Neuron (in vitro differentiated cells): Measurements from ENCODE around the gene INSIG2.

Experiments used
- H2AFZ ChIP-seq: one replicate; pipeline ENCODE4 v1.6.1; 2013; ENCODE audit warnings: low read depth, mild to moderate bottlenecking, inconsistent platforms, low read length, moderate library complexity
- H3K27me3 ChIP-seq: one replicate; pipeline ENCODE4 v1.6.1; 2013; ENCODE audit warnings: low read length; ENCODE audit not compliant: insufficient read depth
- H3K36me3 ChIP-seq: one replicate; pipeline ENCODE4 v1.6.1; 2013; ENCODE audit warnings: low read length; ENCODE audit not compliant: insufficient read depth
- H3K4me1 ChIP-seq: one replicate; pipeline ENCODE4 v1.6.1; 2013; ENCODE audit warnings: low read length; ENCODE audit not compliant: insufficient read depth
- H3K4me3 ChIP-seq: 2 replicates; pipeline ENCODE4 v1.5.1; 2013; ENCODE audit warnings: mild to moderate bottlenecking, low read length, moderate library complexity
- H3K9me3 ChIP-seq: one replicate; pipeline ENCODE4 v1.6.1; 2013; ENCODE audit warnings: low read length

Gene INSIG2

GRCh38 chr2:118051826-118052358 lies 36.4 kb upstream of the INSIG2 start:
- Histone ChIP-seq H2AFZ (no peak overlapping the region), H3K4me1 (no peaks in the 10 kb centered on the region), H3K27me3 (peaks cover 32% of the 10 kb centered on the region), H3K9me3 (no peaks in the 10 kb centered on the region), H3K36me3 (no peaks in the 10 kb centered on the region), H3K4me3 (no peak overlapping the region)

GRCh38 chr2:118052474-118052873 lies 35.8 kb upstream of the INSIG2 start:
- Histone ChIP-seq H3K9me3 (no peaks in the 10 kb centered on the region), H3K4me3 (no peak overlapping the region), H2AFZ (no peak overlapping the region), H3K4me1 (no peaks in the 10 kb centered on the region), H3K27me3 (peaks cover 28% of the 10 kb centered on the region), H3K36me3 (no peaks in the 10 kb centered on the region)

GRCh38 chr2:118053681-118054080 lies 34.6 kb upstream of the INSIG2 start:
- H3K9me3 ChIP-seq, result no peaks in the 10 kb centered on the region
- peaks cover 29% of the 10 kb centered on the region for H3K27me3 ChIP-seq
- no peaks in the 10 kb centered on the region for H3K36me3 ChIP-seq
- H3K4me1 ChIP-seq, result no peaks in the 10 kb centered on the region
- H3K4me3 ChIP-seq, result no peak overlapping the region
- H2AFZ ChIP-seq, result no peak overlapping the region

- H2AFZ ChIP-seq, result no peak overlapping the region
- no peak overlapping the region for H3K4me3 ChIP-seq
- no peaks in the 10 kb centered on the region for H3K36me3 ChIP-seq
- peaks cover 29% of the 10 kb centered on the region for H3K27me3 ChIP-seq
- H3K9me3 ChIP-seq, result no peaks in the 10 kb centered on the region
- H3K4me1 ChIP-seq, result no peaks in the 10 kb centered on the region
Measured at GRCh38 chr2:118054213-118055008, 33.9 kb upstream of the INSIG2 start.

- Histone ChIP-seq H3K36me3 (no peaks in the 10 kb centered on the region), H3K4me3 (no peak overlapping the region), H3K9me3 (no peaks in the 10 kb centered on the region), H3K27me3 (peaks cover 24% of the 10 kb centered on the region), H3K4me1 (no peaks in the 10 kb centered on the region), H2AFZ (no peak overlapping the region)
Measured at GRCh38 chr2:118055512-118056164, 32.6 kb upstream of the INSIG2 start.

- Histone ChIP-seq H3K9me3 (no peaks in the 10 kb centered on the region), H3K4me1 (no peaks in the 10 kb centered on the region), H3K27me3 (peaks cover 24% of the 10 kb centered on the region), H2AFZ (no peak overlapping the region), H3K36me3 (no peaks in the 10 kb centered on the region), H3K4me3 (no peak overlapping the region)
Measured at GRCh38 chr2:118056165-118056534, 32.1 kb upstream of the INSIG2 start.

GRCh38 chr2:118056801-118057200 lies 31.5 kb upstream of the INSIG2 start:
- Histone ChIP-seq H2AFZ (no peak overlapping the region), H3K4me1 (no peaks in the 10 kb centered on the region), H3K27me3 (peaks cover 24% of the 10 kb centered on the region), H3K4me3 (no peak overlapping the region), H3K9me3 (no peaks in the 10 kb centered on the region), H3K36me3 (no peaks in the 10 kb centered on the region)

GRCh38 chr2:118058951-118059350 lies 29.3 kb upstream of the INSIG2 start:
- no peak overlapping the region for H3K4me3 ChIP-seq
- no peaks in the 10 kb centered on the region for H3K4me1 ChIP-seq
- no peaks in the 10 kb centered on the region for H3K36me3 ChIP-seq
- H2AFZ ChIP-seq, result no peak overlapping the region
- no peaks in the 10 kb centered on the region for H3K9me3 ChIP-seq
- peaks cover 23% of the 10 kb centered on the region for H3K27me3 ChIP-seq

- H3K4me3 ChIP-seq, result no peak overlapping the region
Measured at GRCh38 chr2:118059919-118060478, 28.3 kb upstream of the INSIG2 start.

GRCh38 chr2:118061135-118061955 lies 26.9 kb upstream of the INSIG2 start:
- H3K9me3 ChIP-seq, result no peaks in the 10 kb centered on the region
- no peak overlapping the region for H2AFZ ChIP-seq
- H3K4me3 ChIP-seq, result no peak overlapping the region
- H3K4me1 ChIP-seq, result no peaks in the 10 kb centered on the region
- H3K27me3 ChIP-seq, result peaks cover 13% of the 10 kb centered on the region
- no peaks in the 10 kb centered on the region for H3K36me3 ChIP-seq

More at GRCh38 chr2:118059919-118060478, 28.3 kb upstream of the INSIG2 start:
- Histone ChIP-seq H2AFZ (no peak overlapping the region), H3K27me3 (peaks cover 17% of the 10 kb centered on the region), H3K4me1 (no peaks in the 10 kb centered on the region), H3K9me3 (no peaks in the 10 kb centered on the region), H3K36me3 (no peaks in the 10 kb centered on the region)

GRCh38 chr2:118062048-118062447 lies 26.2 kb upstream of the INSIG2 start:
- Histone ChIP-seq H3K9me3 (no peaks in the 10 kb centered on the region), H3K4me1 (no peaks in the 10 kb centered on the region), H3K36me3 (no peaks in the 10 kb centered on the region), H2AFZ (no peak overlapping the region), H3K4me3 (no peak overlapping the region), H3K27me3 (peaks cover 13% of the 10 kb centered on the region)

- Histone ChIP-seq H3K4me3 (no peak overlapping the region), H3K9me3 (no peaks in the 10 kb centered on the region), H3K36me3 (no peaks in the 10 kb centered on the region), H2AFZ (no peak overlapping the region), H3K4me1 (no peaks in the 10 kb centered on the region), H3K27me3 (peaks cover 12% of the 10 kb centered on the region)
Measured at GRCh38 chr2:118062669-118063068, 25.6 kb upstream of the INSIG2 start.
